Endothelial cell of hepatic sinusoid (primary cell): ENCODE measurements around the gene MFSD11.
"Not testable (repeated sequence)": the region's sequence is repeated elsewhere in the genome, so short reads cannot be mapped to it uniquely, and the experiment has no call there.

Source experiments
- in situ Hi-C: cut with HindIII; loops from 2 replicates; pipeline ENCODE4 v1.10.0; 2017; ENCODE audit warnings: low sequenced_read_pairs

MFSD11 gene

GRCh38 chr17:76737676-76738467, at the start of gene MFSD11:
TSS of gene MFSD11 (plus strand) at chr17:76738119. CDS start at chr17:76738353, 234 bp downstream.
- in situ Hi-C loops = loop anchor here (25.0 kb wide), 1 partner anchor 424 kb away; no protein-coding TSS in a partner anchor

- in situ Hi-C loops = no loop called here
Observed at GRCh38 chr17:76688165-76688622, 49.7 kb upstream of the MFSD11 start.

DNA sequence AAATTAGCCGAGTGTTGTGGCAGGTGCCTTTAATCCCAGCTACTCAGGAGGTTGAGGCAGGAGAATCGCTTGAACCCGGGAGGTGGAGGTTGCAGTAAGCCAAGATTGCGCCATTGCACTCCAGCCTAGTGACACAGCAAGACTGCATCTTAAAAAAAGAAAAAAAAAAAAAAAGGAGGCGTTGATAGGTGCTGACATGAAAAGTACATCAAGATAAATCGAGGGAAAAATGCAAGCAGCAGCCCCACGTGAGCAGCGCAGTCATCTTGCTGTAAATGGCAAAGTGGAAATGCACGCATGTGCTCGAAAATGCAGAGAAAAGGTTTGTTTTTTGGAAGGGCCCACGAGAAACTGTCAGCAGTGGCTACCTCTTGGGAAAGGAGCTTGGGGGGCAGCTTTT, 48.1 kb upstream of the MFSD11 start:
- in situ Hi-C loops = no loop called here

GRCh38 chr17:76690596-76691280, 47.2 kb upstream of the MFSD11 start:
- in situ Hi-C loops = no loop called here

- in situ Hi-C loops = no loop called here
Observed at GRCh38 chr17:76691379-76692191, 46.3 kb upstream of the MFSD11 start.

- in situ Hi-C loops = no loop called here
Observed at GRCh38 chr17:76695059-76695831, 42.7 kb upstream of the MFSD11 start.

GRCh38 chr17:76696763-76697701, 40.9 kb upstream of the MFSD11 start:
- in situ Hi-C loops = no loop called here

DNA sequence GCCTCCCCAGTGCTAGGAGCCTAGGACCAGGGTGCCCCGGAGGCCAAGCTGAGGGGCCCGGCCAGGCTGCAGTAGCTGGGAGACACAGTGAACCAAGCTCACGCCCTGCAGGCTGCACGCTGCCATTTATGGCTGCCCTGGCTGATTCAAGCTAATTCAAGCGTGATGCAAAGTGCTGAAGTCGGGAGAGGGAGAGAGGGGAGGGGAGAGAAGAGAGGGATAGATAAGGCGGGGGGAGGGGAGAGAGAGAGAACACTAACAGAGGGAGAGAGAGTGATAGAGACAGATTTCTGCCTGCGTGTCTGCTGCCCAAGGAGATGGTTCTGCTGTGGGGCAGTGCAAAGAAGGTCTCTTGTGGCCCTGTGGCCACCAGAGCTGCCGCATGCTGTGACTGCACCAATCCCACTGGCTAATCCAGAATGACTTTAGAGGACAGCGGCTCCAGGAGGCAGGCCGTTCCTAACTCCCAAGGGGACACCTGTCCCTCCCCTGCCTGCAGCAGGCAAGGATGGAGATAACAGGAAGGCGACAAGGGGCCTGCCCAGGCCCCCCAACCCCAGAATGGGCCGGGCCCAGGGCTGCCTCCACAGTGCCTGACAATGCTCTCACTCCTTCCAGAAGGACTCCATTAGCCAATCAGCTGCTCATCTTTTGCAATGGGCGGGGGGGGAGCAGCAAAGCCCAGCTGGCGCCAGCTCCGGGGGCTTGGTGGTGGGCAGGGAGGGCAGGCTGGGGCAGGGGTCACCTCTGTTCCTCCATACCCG, 40.0 kb upstream of the MFSD11 start:
- in situ Hi-C loops = no loop called here

DNA sequence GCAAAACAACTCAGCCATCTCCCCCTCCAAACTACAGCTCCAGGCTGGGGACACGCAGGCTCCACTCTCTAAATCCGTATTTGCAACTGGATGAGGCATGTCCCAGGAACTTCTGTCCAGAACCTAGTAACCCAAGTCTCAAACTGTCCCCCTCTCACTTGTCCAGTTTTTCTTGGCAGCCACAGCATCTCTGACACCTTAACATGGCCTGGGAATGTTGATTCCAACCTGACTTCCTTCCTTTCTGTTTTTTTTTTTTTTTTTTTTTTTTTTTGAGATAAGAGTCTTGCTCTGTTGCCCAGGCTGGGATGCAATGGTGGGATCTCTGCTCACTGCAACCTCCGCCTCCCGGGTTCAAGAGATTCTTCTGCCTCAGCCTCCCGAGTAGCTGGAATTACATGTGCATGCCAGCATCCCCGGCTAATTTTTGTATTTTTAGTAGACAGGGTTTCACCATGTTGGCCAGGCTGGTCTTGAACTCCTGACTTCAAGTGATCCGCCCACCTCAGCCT, 39.4 kb upstream of the MFSD11 start:
- in situ Hi-C loops = not testable (repeated sequence)

DNA sequence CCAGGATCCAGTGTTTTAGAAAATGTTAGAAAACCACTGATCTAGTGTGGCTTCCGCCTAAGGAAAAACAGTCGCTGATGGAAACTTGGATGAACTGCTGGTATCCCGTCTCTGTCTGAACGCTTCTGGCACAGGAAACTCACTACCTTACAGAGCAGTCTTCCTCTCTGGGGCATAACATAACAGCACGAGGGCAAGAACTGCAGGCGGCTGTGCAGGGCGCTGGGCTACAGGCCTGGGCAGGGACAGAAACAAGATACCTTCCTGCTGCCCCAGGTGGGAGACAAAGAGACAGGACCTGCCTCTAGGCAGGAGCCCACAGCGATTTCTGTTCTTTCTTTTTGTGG, 37.7 kb upstream of the MFSD11 start:
- in situ Hi-C loops = no loop called here

GRCh38 chr17:76700617-76701470, 37.1 kb upstream of the MFSD11 start:
- in situ Hi-C loops = no loop called here

DNA sequence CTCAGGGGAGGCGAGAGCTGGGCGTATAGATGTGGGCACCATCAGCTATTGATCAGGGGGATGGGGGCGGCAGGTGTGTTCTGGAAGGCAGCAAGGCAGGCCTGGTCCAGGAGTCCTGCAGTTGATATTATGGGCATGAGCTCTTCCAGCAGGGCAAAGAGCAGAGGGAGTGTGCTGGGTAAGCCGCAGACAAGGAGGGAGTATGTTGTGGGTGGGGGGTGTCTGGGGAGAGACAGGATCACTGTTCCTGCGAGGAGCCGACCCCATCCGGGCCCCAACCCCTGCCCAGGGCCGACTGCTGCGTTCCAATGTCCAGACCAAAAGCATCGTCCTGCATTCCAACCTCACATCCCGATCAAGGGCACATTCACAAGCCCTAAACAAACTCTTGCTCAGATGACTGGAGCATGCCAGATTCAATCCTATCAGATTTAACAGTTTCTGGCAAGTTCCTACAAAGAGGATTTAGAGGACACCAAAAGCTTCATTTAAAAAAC, 36.4 kb upstream of the MFSD11 start:
- in situ Hi-C loops = no loop called here

DNA sequence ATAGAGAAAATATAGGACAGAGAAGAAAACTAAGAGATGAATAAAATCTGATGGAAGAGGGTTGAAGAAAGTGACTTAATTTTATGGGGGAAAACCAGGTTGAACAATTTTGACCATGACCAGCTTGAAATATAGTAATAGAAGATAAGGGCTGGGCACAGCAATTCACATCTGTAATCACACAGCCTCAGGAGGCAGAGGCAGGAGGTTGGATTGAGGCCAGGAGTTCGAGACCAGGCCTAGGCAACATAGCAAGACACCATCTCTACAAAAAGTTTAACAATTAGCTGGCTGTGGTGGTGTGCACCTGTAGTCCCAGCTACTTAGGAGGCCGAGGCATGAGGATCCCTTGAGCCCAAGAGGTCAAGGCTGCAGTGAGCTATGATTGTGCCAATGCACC, 35.8 kb upstream of the MFSD11 start:
- in situ Hi-C loops = no loop called here

DNA sequence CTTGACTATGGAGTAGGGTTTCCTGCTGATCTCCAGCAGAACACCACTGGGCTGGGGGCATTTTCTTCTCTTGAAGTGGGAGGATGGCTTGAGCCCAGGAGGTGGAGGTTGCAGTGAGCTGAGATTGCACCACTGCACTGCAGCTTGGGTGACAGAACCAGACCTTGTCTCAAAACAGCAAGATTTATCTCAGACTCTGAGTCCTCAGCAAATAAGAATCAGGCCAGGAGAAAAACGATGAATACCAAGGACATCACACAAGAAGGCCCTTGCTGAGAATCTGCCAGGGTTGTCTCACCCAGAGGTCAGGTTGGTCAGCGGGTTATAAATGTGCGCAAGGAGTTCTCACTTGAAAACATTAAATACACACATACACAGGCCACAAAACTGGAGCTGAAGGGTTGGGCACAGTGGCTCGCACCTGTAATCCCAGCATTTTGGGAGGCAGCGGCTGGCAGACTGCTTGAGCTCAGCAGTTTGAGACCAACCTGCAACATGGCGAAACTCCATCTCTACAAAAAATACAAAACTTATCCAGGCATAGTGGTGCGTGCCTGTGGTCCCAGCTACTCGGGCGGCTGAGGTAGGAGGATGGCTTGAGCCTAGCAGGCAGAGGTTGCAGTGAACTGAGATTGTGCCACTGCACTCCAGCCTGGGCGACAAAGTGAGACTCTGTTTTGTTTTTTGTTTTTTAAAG, 34.8 kb upstream of the MFSD11 start:
- in situ Hi-C loops = no loop called here

GRCh38 chr17:76704805-76705204, 33.1 kb upstream of the MFSD11 start:
- in situ Hi-C loops = no loop called here

DNA sequence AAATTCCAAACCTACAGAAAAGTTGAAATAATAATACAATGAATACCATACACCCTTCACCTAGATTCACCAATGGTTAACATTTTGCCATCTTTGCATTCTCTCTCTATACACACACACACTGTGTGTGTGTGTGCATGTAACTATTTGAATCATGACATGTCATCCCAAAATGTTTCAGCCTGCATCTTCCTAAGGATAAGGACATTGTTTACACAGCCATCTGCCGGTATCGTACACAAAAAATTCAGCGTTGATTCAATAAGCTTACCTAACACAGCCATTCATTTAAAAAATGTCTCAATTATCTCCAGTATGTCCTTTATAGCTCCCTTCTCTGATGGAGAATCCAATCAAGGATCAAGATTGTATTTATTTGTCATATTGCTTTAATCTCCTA, 31.1 kb upstream of the MFSD11 start:
- in situ Hi-C loops = no loop called here
